IMR-90 (cell line): ENCODE measurements around the gene ACACA. TPM values are rescaled to one million over a fixed set of nuclear protein-coding genes. Genes with fewer than 3 reads are reported as not detected.

Source experiments
- polyA plus RNA-seq, 3 experiments: library from polyadenylated mRNA; depleted of rRNA; stranded (reverse); fragments of >200 nt; gene quantifications; 2 replicates each; pipeline ENCODE4 v1.2.3, GENCODE V29; 2012; ENCODE audit warnings: low replicate concordance in 1 of 3
- total RNA-seq: library from RNA; depleted of rRNA; stranded (reverse); fragments of >200 nt; gene quantifications from 2 replicates; pipeline ENCODE4 v1.2.3, GENCODE V29; 2012; rRNA removed

The ACACA gene
- total and polyA plus RNA-seq, 2 of the 4 experiments (the other 2 are of a cell fraction), result 21.3 to 39.1 TPM

Other genes with a start within 250 kb of the ACACA start
- gene C17orf78, start 30.9 kb downstream of the ACACA start, total RNA-seq, result not detected in 2 replicates
- gene C17orf78, start 30.9 kb downstream of the ACACA start, polyA plus RNA-seq (2012; rRNA removed), result not detected in 2 replicates
- 17.2 and 19.7 TPM in 2 replicates for gene TADA2A, start 50 bp upstream of the ACACA start, total RNA-seq
- gene TADA2A, start 50 bp upstream of the ACACA start, polyA plus RNA-seq (2012; rRNA removed), result 9.0 and 13.1 TPM in 2 replicates
- gene DUSP14, start 83.1 kb upstream of the ACACA start, total RNA-seq, result 97.5 and 102 TPM in 2 replicates
- 126 and 127 TPM in 2 replicates for gene DUSP14, start 83.1 kb upstream of the ACACA start, polyA plus RNA-seq (2012; rRNA removed)
- 11.4 and 11.7 TPM in 2 replicates for gene SYNRG, start 202.6 kb upstream of the ACACA start, total RNA-seq
- 12.1 and 15.2 TPM in 2 replicates for gene SYNRG, start 202.6 kb upstream of the ACACA start, polyA plus RNA-seq (2012; rRNA removed)
- gene DDX52, start 236.6 kb upstream of the ACACA start, total RNA-seq, result 26.7 and 32.2 TPM in 2 replicates
- gene DDX52, start 236.6 kb upstream of the ACACA start, polyA plus RNA-seq (2012; rRNA removed), result 11.2 and 12.5 TPM in 2 replicates